H1 (cell line): ENCODE results near the gene HDAC11. TPM values are rescaled to one million over a fixed set of nuclear protein-coding genes. Genes with fewer than 3 reads are reported as not detected.

ENCODE experiments used
- CTCF ChIA-PET: fragments of 300-600 bp; sonication (Branson Sonifier 250); formaldehyde crosslinking; loops from one replicate; lab custom pipeline; 2021; ENCODE audit not compliant: partially characterized antibody; lab: Charles Lee
- POLR2A ChIA-PET: fragments of 300-600 bp; sonication (Branson Sonifier 250); formaldehyde crosslinking; loops from one replicate; lab custom pipeline; 2021; ENCODE audit warnings: inconsistent platforms; ENCODE audit not compliant: partially characterized antibody; lab: Charles Lee
- DNase-seq, 2 experiments: peaks; one replicate each; pipeline versions ENCODE4 v3.0.0 to v3.0.0-alpha.2; 2010 to 2022; ENCODE audit warnings: low spot score in 2 of 2, low read depth in 1 of 2, mixed read lengths in 1 of 2
- FAIRE-seq: peaks from 2 replicates; lab custom pipeline; 2011; peaks lifted over from hg19 to GRCh38; lab: Jason Lieb, UNC
- H2AFZ ChIP-seq: 2 replicates; pipeline ENCODE4 v1.8.1; 2012; ENCODE audit warnings: low read length, inconsistent platforms
- H2AK5ac ChIP-seq: 2 replicates; pipeline ENCODE4 v1.6.1; 2013; ENCODE audit warnings: low read depth, low read length
- H2BK120ac ChIP-seq: replicated peaks from 2 replicates; pipeline ENCODE3; 2013; ENCODE audit warnings: low read depth, low read length, inconsistent platforms
- H2BK12ac ChIP-seq: 2 replicates; pipeline ENCODE4 v1.6.1; 2013; ENCODE audit warnings: low read depth, low read length
- H2BK15ac ChIP-seq: 2 replicates; pipeline ENCODE4 v1.6.1; 2013; ENCODE audit warnings: low read length
- H2BK20ac ChIP-seq: 2 replicates; pipeline ENCODE4 v1.6.1; 2013; ENCODE audit warnings: low read length
- H2BK5ac ChIP-seq: 2 replicates; pipeline ENCODE4 v1.6.1; 2013; ENCODE audit warnings: low read depth, low read length
- H3K14ac ChIP-seq: 2 replicates; pipeline ENCODE4 v1.6.1; 2013; ENCODE audit warnings: inconsistent platforms; ENCODE audit not compliant: insufficient read length
- H3K18ac ChIP-seq: 2 replicates; pipeline ENCODE4 v1.6.1; 2013; ENCODE audit warnings: low read length; ENCODE audit errors: extremely low read depth
- H3K23ac ChIP-seq: 2 replicates; pipeline ENCODE4 v1.6.1; 2013; ENCODE audit warnings: inconsistent platforms; ENCODE audit not compliant: insufficient read length
- H3K23me2 ChIP-seq: 2 replicates; pipeline ENCODE4 v1.6.1; 2013; ENCODE audit warnings: low read depth, low read length
- H3K27ac ChIP-seq: 2 replicates; pipeline ENCODE4 v1.6.1; 2011; ENCODE audit warnings: low read depth, low read length, inconsistent platforms
- H3K27me3 ChIP-seq, 4 experiments: replicated peaks in 1 of 4; 1 replicate in 1 of 4; 2 replicates in 3 of 4; pipeline versions ENCODE4 v1.6.1 to v1.8.1; 2011 to 2013; ENCODE audit warnings: low read length in 3 of 4, mild to moderate bottlenecking in 3 of 4, inconsistent platforms in 2 of 4, mixed read lengths in 2 of 4, moderate library complexity in 1 of 4; ENCODE audit not compliant: control insufficient read depth in 3 of 4, insufficient read depth in 3 of 4; ENCODE audit errors: extremely low read depth in 1 of 4
- H3K36me3 ChIP-seq, 4 experiments: 2 replicates each; pipeline versions ENCODE4 v1.6.1 to v1.8.1; 2011 to 2013; ENCODE audit warnings: mild to moderate bottlenecking in 4 of 4, low read length in 3 of 4, moderate library complexity in 2 of 4, control low read depth in 1 of 4, inconsistent platforms in 1 of 4; ENCODE audit not compliant: insufficient read depth in 4 of 4, control insufficient read depth in 2 of 4
- H3K4ac ChIP-seq: replicated peaks from 2 replicates; pipeline ENCODE3; 2013; ENCODE audit warnings: low read length, low read depth, mixed read lengths, inconsistent platforms; ENCODE audit not compliant: insufficient read length
- H3K4me1 ChIP-seq, 4 experiments: replicated peaks in 1 of 4; 1 replicate in 1 of 4; 2 replicates in 3 of 4; pipeline versions ENCODE4 v1.6.1 to v1.8.1; 2011 to 2013; ENCODE audit warnings: low read length in 3 of 4, inconsistent platforms in 2 of 4, mixed read lengths in 1 of 4; ENCODE audit not compliant: insufficient read depth in 4 of 4, control insufficient read depth in 3 of 4
- H3K4me2 ChIP-seq, 2 experiments: 2 replicates each; pipeline versions ENCODE4 v1.6.1 to v1.8.1; 2011 to 2013; ENCODE audit warnings: low read depth in 2 of 2, low read length in 2 of 2, control low read depth in 1 of 2, inconsistent platforms in 1 of 2, mild to moderate bottlenecking in 1 of 2; ENCODE audit not compliant: insufficient read depth in 1 of 2
- H3K4me3 ChIP-seq, 4 experiments: fragments of 200-600, 300-600 bp in 1 of 4; sonication (generic), shearing (Covaris generic), sonication (Bioruptor Twin) in 1 of 4; 2 replicates each; pipeline versions ENCODE4 v1.5.1 to v1.8.1; 2011 to 2016; ENCODE audit warnings: low read length in 4 of 4, low read depth in 3 of 4, control low read depth in 2 of 4, inconsistent platforms in 2 of 4, mild to moderate bottlenecking in 2 of 4, mixed read lengths in 1 of 4, moderate library complexity in 1 of 4; ENCODE audit not compliant: insufficient read depth in 2 of 4; ENCODE audit errors: extremely low read depth in 1 of 4
- H3K56ac ChIP-seq: replicated peaks from 2 replicates; pipeline ENCODE3; 2013; ENCODE audit warnings: low read depth, mild to moderate bottlenecking, mixed read lengths, low read length, inconsistent platforms; ENCODE audit not compliant: insufficient read length
- H3K79me1 ChIP-seq: 2 replicates; pipeline ENCODE4 v1.6.1; 2013; ENCODE audit warnings: low read depth, low read length, control low read depth
- H3K79me2 ChIP-seq, 2 experiments: 2 replicates each; pipeline versions ENCODE4 v1.6.1 to v1.8.1; 2012 to 2013; ENCODE audit warnings: low read length in 2 of 2, mild to moderate bottlenecking in 2 of 2, inconsistent platforms in 1 of 2; ENCODE audit not compliant: insufficient read depth in 2 of 2, control insufficient read depth in 1 of 2
- H3K9ac ChIP-seq, 4 experiments: replicated peaks in 1 of 4; 1 replicate in 1 of 4; 2 replicates in 3 of 4; pipeline versions ENCODE4 v1.6.1 to v1.8.1; 2011 to 2013; ENCODE audit warnings: low read depth in 3 of 4, low read length in 3 of 4, control low read depth in 2 of 4, mild to moderate bottlenecking in 2 of 4, moderate library complexity in 2 of 4, inconsistent platforms in 1 of 4; ENCODE audit errors: extremely low read depth in 1 of 4
- H3K9me3 ChIP-seq, 2 experiments: 2 replicates each; pipeline versions ENCODE4 v1.6.1 to v1.8.1; 2012 to 2013; ENCODE audit warnings: mild to moderate bottlenecking in 2 of 2, moderate library complexity in 2 of 2, control low read depth in 1 of 2, inconsistent platforms in 1 of 2, low read depth in 1 of 2, low read length in 1 of 2, mixed read lengths in 1 of 2; ENCODE audit not compliant: insufficient read depth in 2 of 2
- H4K20me1 ChIP-seq, 2 experiments: replicated peaks in 1 of 2; 2 replicates each; pipeline versions ENCODE3 to v1.8.1; 2011 to 2013; ENCODE audit warnings: inconsistent platforms in 2 of 2, low read length in 2 of 2, mild to moderate bottlenecking in 1 of 2; ENCODE audit not compliant: insufficient read depth in 2 of 2, control insufficient read depth in 1 of 2
- H4K5ac ChIP-seq: 2 replicates; pipeline ENCODE4 v1.6.1; 2013; ENCODE audit warnings: low read length, low read depth, mixed read lengths, inconsistent platforms; ENCODE audit not compliant: insufficient read length
- H4K8ac ChIP-seq: 2 replicates; pipeline ENCODE4 v1.8.0; 2013; ENCODE audit warnings: mild to moderate bottlenecking, moderate library complexity, low read length, inconsistent platforms; ENCODE audit not compliant: insufficient read depth; ENCODE audit errors: extremely low read depth
- H4K91ac ChIP-seq: replicated peaks from 2 replicates; pipeline ENCODE3; 2013; ENCODE audit warnings: low read length, mixed read lengths, inconsistent platforms; ENCODE audit not compliant: insufficient read length
- CREB1 ChIP-seq: IDR thresholded peaks from 2 replicates; pipeline ENCODE4 v1.6.1; 2012; ENCODE audit warnings: inconsistent platforms
- NRF1 ChIP-seq: IDR thresholded peaks from 2 replicates; pipeline ENCODE4 v1.6.1; 2011; ENCODE audit warnings: mild to moderate bottlenecking, low read depth, low read length, improper control_type of control experiment
- PHF8 ChIP-seq: fragments of 200-600 bp; sonication (generic); conservative IDR thresholded peaks from 2 replicates; pipeline ENCODE4 v1.7.1; 2012; ENCODE audit warnings: low read depth, mild to moderate bottlenecking, inconsistent platforms, low read length, moderate library complexity
- RNF2 ChIP-seq: fragments of 200-900, 300-1000 bp; sonication (generic); IDR thresholded peaks from 2 replicates; pipeline ENCODE4 v1.7.1; 2016; ENCODE audit warnings: borderline replicate concordance, low read depth, mild to moderate bottlenecking, antibody characterized with exemption, low read length; ENCODE audit not compliant: poor library complexity, severe bottlenecking; ENCODE audit errors: missing control alignments
- YY1 ChIP-seq: IDR thresholded peaks from 2 replicates; pipeline ENCODE4 v1.6.1; 2011; ENCODE audit warnings: low read depth, mild to moderate bottlenecking, low read length
- WGBS, 2 experiments: shearing (Covaris generic) in 1 of 2; methylation state at CpG; one replicate each; pipeline versions ENCODE4 v1.1.6 to v1.1.7; 2013 to 2015; ENCODE audit warnings: low lambda C conversion rate in 2 of 2, mixed read lengths in 2 of 2, inconsistent platforms in 1 of 2, low coverage in 1 of 2, missing lambda C conversion rate in 1 of 2; ENCODE audit not compliant: insufficient replicate concordance in 2 of 2, insufficient coverage in 1 of 2, insufficient read length in 1 of 2; ENCODE audit errors: extremely low coverage in 1 of 2, missing lambda C conversion rate in 1 of 2; 5-methylcytosine and 5-hydroxymethylcytosine counted together
- polyA plus RNA-seq, 7 experiments: library from polyadenylated mRNA; depleted of rRNA in 3 of 7; stranded (reverse) in 5 of 7; unstranded in 2 of 7; fragments of >200 nt in 5 of 7; fragments of 200-250 nt in 2 of 7; gene quantifications; 1 replicate in 5 of 7; 2 replicates in 1 of 7; 4 replicates in 1 of 7; pipeline versions ENCODE4 v1.2.1 to v1.2.3, GENCODE V29; 2011 to 2013; ENCODE audit warnings: missing spikeins in 2 of 7, mixed read lengths in 2 of 7
- total RNA-seq: library from RNA; stranded (reverse); fragmentation: NEBNext Ultra II Directional; extraction: Animal tissue kit (Norgen Biotek cat#: 25700); gene quantifications from 2 replicates; pipeline ENCODE4 v1.2.1, GENCODE V29; 2021

The HDAC11 gene
- total and polyA plus RNA-seq, 2 of the 8 experiments (the other 6 are each of a cell fraction or from before 2014, with no cell fraction given), result 6.8 to 7.4 TPM

- H4K91ac ChIP-seq, result no peak overlapping the region
- no peaks in the 10 kb centered on the region for H4K20me1 ChIP-seq
- H3K4me3 ChIP-seq, result no peak overlapping the region
- H3K9me3 ChIP-seq, result no peaks in the 10 kb centered on the region
- 93% methylated on average over 15 of the region's 15 CpGs; no CpG with 5 or more reads in 1 of the 2 experiments for WGBS, 2 experiments
- no peaks in the 10 kb centered on the region for H3K79me1 ChIP-seq
- ChIA-PET CTCF (interaction anchor here (0.9 to 51.2 kb wide), 8 partner anchors 2 to 752 kb away, joined by 3 to 856 read pairs (median 4); partner anchors contain the start of gene FBLN2), POLR2A (interaction anchor here (0.6 kb wide), 1 partner anchor 79 kb away, joined by 3 read pairs; no protein-coding TSS in a partner anchor)
- H2BK15ac ChIP-seq, result no peak overlapping the region
- no peak overlapping the region for H3K23ac ChIP-seq
- no peak overlapping the region for H2BK120ac ChIP-seq
- H3K79me2 ChIP-seq, result no peaks in the 10 kb centered on the region
- H3K4me2 ChIP-seq, result no peak overlapping the region
- H3K27ac ChIP-seq, result no peak overlapping the region
- H3K27me3 ChIP-seq, result no peaks in the 10 kb centered on the region; a peak in 1 of 7 replicates
- H2AFZ ChIP-seq, result no peak overlapping the region
- H2BK20ac ChIP-seq, result no peak overlapping the region
- H4K8ac ChIP-seq, result peak overlapping the region; percentile 4; the same call in 1 of the 2 replicates
- no peak overlapping the region for H3K4ac ChIP-seq
- FAIRE-seq (no peak), DNase-seq (no peak)
- peaks cover 0 to 10% (median 3%) of the 10 kb centered on the region in 4 experiments; a peak in 1 of 7 replicates for H3K4me1 ChIP-seq
- no peak overlapping the region for H4K5ac ChIP-seq
- no peaks in the 10 kb centered on the region; the same call in 1 of the 2 replicates for H3K23me2 ChIP-seq
- H2BK12ac ChIP-seq, result no peak overlapping the region
- H3K14ac ChIP-seq, result no peak overlapping the region
- no peak overlapping the region for H3K9ac ChIP-seq
- no peaks in the 10 kb centered on the region for H3K36me3 ChIP-seq
- no peak overlapping the region; the same call in 1 of the 2 replicates for H3K18ac ChIP-seq
- H2BK5ac ChIP-seq, result no peak overlapping the region
- H3K56ac ChIP-seq, result no peak overlapping the region
- TF ChIP-seq YY1 (no peak), CREB1 (no peak), NRF1 (no peak), PHF8 (no peak), RNF2 (no peak)
- no peak overlapping the region for H2AK5ac ChIP-seq
Observed at GRCh38 chr3:13509059-13509815, 29.1 kb downstream of the HDAC11 start.
